K562 (cell line): ENCODE measurements around the gene CEP85L. TPM values are rescaled to one million over a fixed set of nuclear protein-coding genes. Genes with fewer than 3 reads are reported as not detected.

ENCODE experiments used
- FOXJ3 ChIP-seq: sonication (generic); formaldehyde crosslinking; IDR thresholded peaks from 2 replicates; pipeline ENCODE4 v1.4.0; 2020; ENCODE audit warnings: mild to moderate bottlenecking, missing genetic modification reagents
- GTF2F1 ChIP-seq: IDR thresholded peaks from 2 replicates; pipeline ENCODE4 v1.6.1; 2011; ENCODE audit warnings: low read depth, low read length, improper control_type of control experiment
- HNRNPH1 ChIP-seq: fragments of 200-400 bp; formaldehyde crosslinking; optimal IDR thresholded peaks from 2 replicates; pipeline ENCODE3; 2017; ENCODE audit warnings: low read depth, mild to moderate bottlenecking, low read length, moderate library complexity
- HNRNPL ChIP-seq: fragments of 200-400 bp; formaldehyde crosslinking; IDR thresholded peaks from 2 replicates; pipeline ENCODE4 v1.6.1; 2017; ENCODE audit warnings: low read depth, mild to moderate bottlenecking, low read length
- IRF1 ChIP-seq: sonication (generic); formaldehyde crosslinking; IDR thresholded peaks from 2 replicates; pipeline ENCODE4 v1.8.0; 2022; ENCODE audit warnings: missing genetic modification reagents, mild to moderate bottlenecking, borderline replicate concordance
- KAT7 ChIP-seq: sonication (generic); formaldehyde crosslinking; IDR thresholded peaks from 2 replicates; pipeline ENCODE4 v1.8.0; 2022; ENCODE audit warnings: missing genetic modification reagents, mild to moderate bottlenecking, borderline replicate concordance
- KLF1 ChIP-seq: fragments of 450-650 bp; IDR thresholded peaks from 2 replicates; pipeline ENCODE4 v1.6.1; 2016; ENCODE audit warnings: missing genetic modification characterization, missing compliant biosample characterization
- MECOM ChIP-seq: fragments of 250-450 bp; sonication (Bioruptor Pico); IDR thresholded peaks from 2 replicates; pipeline ENCODE4 v1.8.0; 2022; ENCODE audit warnings: inconsistent platforms
- NCOA2 ChIP-seq, 2 experiments: fragments of 450-650 bp; IDR thresholded peaks; 2 replicates each; pipeline ENCODE4 v1.6.1; 2018; ENCODE audit warnings: mild to moderate bottlenecking in 2 of 2, moderate library complexity in 1 of 2; ENCODE audit not compliant: partially characterized antibody in 2 of 2
- NFIC ChIP-seq: fragments of 450-650 bp; IDR thresholded peaks from 2 replicates; pipeline ENCODE4 v1.6.1; 2017; ENCODE audit warnings: mild to moderate bottlenecking, inconsistent platforms
- NFIX ChIP-seq: fragments of 250-450 bp; sonication (Bioruptor Pico); IDR thresholded peaks from 2 replicates; pipeline ENCODE4 v1.4.0; 2020; ENCODE audit warnings: low read depth, mild to moderate bottlenecking, moderate library complexity
- PCBP1 ChIP-seq: fragments of 200-400 bp; formaldehyde crosslinking; IDR thresholded peaks from 2 replicates; pipeline ENCODE4 v1.6.1; 2018; ENCODE audit warnings: mild to moderate bottlenecking, low read depth, low read length; ENCODE audit not compliant: poor library complexity, severe bottlenecking
- PHB ChIP-seq: fragments of 250-450 bp; sonication (Bioruptor Pico); IDR thresholded peaks from 2 replicates; pipeline ENCODE4 v1.5.0; 2021
- PREB ChIP-seq: sonication (generic); formaldehyde crosslinking; IDR thresholded peaks from 2 replicates; pipeline ENCODE4 v1.8.1; 2023; ENCODE audit warnings: mild to moderate bottlenecking, missing genetic modification reagents
- RBM25 ChIP-seq: fragments of 200-400 bp; formaldehyde crosslinking; IDR thresholded peaks from 2 replicates; pipeline ENCODE4 v1.6.1; 2018; ENCODE audit warnings: low read length, low read depth, moderate library complexity; ENCODE audit not compliant: severe bottlenecking
- TGIF2 ChIP-seq: sonication (generic); formaldehyde crosslinking; IDR thresholded peaks from 2 replicates; pipeline ENCODE4 v1.8.1; 2022; ENCODE audit warnings: mild to moderate bottlenecking, missing genetic modification reagents, moderate library complexity
- TRIM24 ChIP-seq, 2 experiments: fragments of 450-650 bp; IDR thresholded peaks; 2 replicates each; pipeline ENCODE4 v1.6.1; 2016
- TSHZ1 ChIP-seq: fragments of 250-450 bp; sonication (Bioruptor Pico); IDR thresholded peaks from 2 replicates; pipeline ENCODE4 v1.4.0; 2020; ENCODE audit warnings: mild to moderate bottlenecking, moderate library complexity
- ZBED1 ChIP-seq: IDR thresholded peaks from 2 replicates; pipeline ENCODE4 v1.6.1; 2014
- ZFPM2 ChIP-seq: fragments of 250-450 bp; sonication (Bioruptor Pico); IDR thresholded peaks from 2 replicates; pipeline ENCODE4 v1.5.1; 2022; ENCODE audit warnings: mild to moderate bottlenecking
- ZKSCAN1 ChIP-seq: fragments of 150-350 bp; IDR thresholded peaks from 2 replicates; pipeline ENCODE4 v1.6.1; 2016; ENCODE audit warnings: low read depth, low read length
- ZNF140 ChIP-seq: fragments of 250-450 bp; sonication (Bioruptor Pico); IDR thresholded peaks from 2 replicates; pipeline ENCODE4 v1.8.0; 2021; ENCODE audit warnings: moderate library complexity, mild to moderate bottlenecking, inconsistent platforms
- ZNF197 ChIP-seq: fragments of 200-800 bp; sonication (Bioruptor generic); IDR thresholded peaks from 2 replicates; pipeline ENCODE4 v1.6.1; 2016; ENCODE audit warnings: low read depth, missing genetic modification characterization, missing compliant biosample characterization
- ZNF253 ChIP-seq: fragments of 250-450 bp; sonication (Bioruptor Pico); conservative IDR thresholded peaks from 2 replicates; pipeline ENCODE4 v1.6.1; 2021; ENCODE audit warnings: mild to moderate bottlenecking
- ZNF655 ChIP-seq: fragments of 250-450 bp; sonication (Bioruptor Pico); IDR thresholded peaks from 2 replicates; pipeline ENCODE4 v1.5.0; 2021
- ZZZ3 ChIP-seq: fragments of 450-650 bp; IDR thresholded peaks from 2 replicates; pipeline ENCODE4 v1.6.1; 2016; ENCODE audit warnings: antibody characterized with exemption, mild to moderate bottlenecking, moderate library complexity
- polyA plus RNA-seq, 8 experiments: library from polyadenylated mRNA; depleted of rRNA in 4 of 8; stranded (reverse) in 5 of 8; unstranded in 3 of 8; fragments of >200 nt; fragmentation: Nextera tagmentation in 2 of 8; fragmentation: Illumina TruSeq in 1 of 8; extraction: Ambion mirVana in 2 of 8; extraction: Trizol in 1 of 8; gene quantifications; 2 replicates each; pipeline versions ENCODE4 v1.2.1 to v1.2.3, GENCODE V29; 2011 to 2014; ENCODE audit warnings: inconsistent platforms in 1 of 8, missing spikeins in 1 of 8
- total RNA-seq, 7 experiments: library from RNA; depleted of rRNA in 6 of 7; stranded (reverse); fragments of >200 nt in 6 of 7; fragmentation: Illumina TruSeq in 2 of 7; extraction: Trizol in 2 of 7; gene quantifications; 2 replicates each; pipeline versions ENCODE4 v1.2.1 to v1.2.3, GENCODE V29; 2011 to 2021; ENCODE audit warnings: low replicate concordance in 1 of 7

Gene CEP85L
- total and polyA plus RNA-seq, 9 of the 15 experiments (the other 6 are each of a cell fraction or from before 2014, with no cell fraction given), result 4.5 to 15.8 (median 8.3) TPM

GRCh38 chr6:118502169-118502568, 149.2 kb downstream of the CEP85L start (continued):
- no peak for TF ChIP-seq TSHZ1 (CRISPR knock-in tag)
- no peak for TF ChIP-seq KLF1
- no peak for TF ChIP-seq PREB (CRISPR knock-in tag)
- TF ChIP-seq ZZZ3, result no peak
- TF ChIP-seq FOXJ3 (CRISPR knock-in tag), result no peak
- TF ChIP-seq MECOM (CRISPR knock-in tag), result no peak
- peak; percentile 95 for TF ChIP-seq NFIX (CRISPR knock-in tag)
- TF ChIP-seq TRIM24 (IDR thresholded peaks at IDR 0.05), result peak in 1 of 2 experiments; percentile 48; a peak in 1 of 4 replicates
- TF ChIP-seq ZFPM2 (CRISPR knock-in tag), result no peak
- no peak for TF ChIP-seq ZNF197 (CRISPR knock-in tag)
- no peak for TF ChIP-seq GTF2F1
- TF ChIP-seq NFIC, result peak; percentile 100
- TF ChIP-seq IRF1 (CRISPR knock-in tag), result no peak
- TF ChIP-seq HNRNPL, result no peak
- no peak for TF ChIP-seq RBM25
- TF ChIP-seq ZNF655 (CRISPR knock-in tag), result no peak
- TF ChIP-seq PHB (CRISPR knock-in tag), result no peak
- TF ChIP-seq TGIF2, result no peak
- no peak for TF ChIP-seq HNRNPH1
- no peak for TF ChIP-seq ZNF140
- no peak for TF ChIP-seq ZKSCAN1
- TF ChIP-seq NCOA2 (IDR thresholded peaks at IDR 0.05; ENCODE audit: partially characterized antibody in 2 of 2), result peak in 1 of 2 experiments; percentile 32
- no peak for TF ChIP-seq PCBP1
- TF ChIP-seq ZNF253 (CRISPR knock-in tag), result no peak
- no peak for TF ChIP-seq KAT7 (CRISPR knock-in tag)
- TF ChIP-seq ZBED1, result no peak
